Mammary epithelial cell (primary cell): Measurements from ENCODE around the gene ERCC1.
A peak's percentile ranks its signal among the peaks of the same experiment; 100 is the strongest.

Experiments
- EZH2 ChIP-seq: IDR thresholded peaks from 2 replicates; pipeline ENCODE4 v1.6.1; 2012; ENCODE audit warnings: low read length, inconsistent platforms, borderline replicate concordance
- TF ChIP-seq, protein P1 (sequence below), 2 donors: IDR thresholded peaks in 1 of 2; conservative IDR thresholded peaks in 1 of 2; 2 replicates each; pipeline ENCODE4 v1.5.1; 2011 to 2012; ENCODE audit warnings: inconsistent platforms in 2 of 2, low read length in 2 of 2, mild to moderate bottlenecking in 2 of 2, control low read depth in 1 of 2, low read depth in 1 of 2; ENCODE audit not compliant: insufficient read depth in 1 of 2; ENCODE audit errors: extremely low read depth in 1 of 2

DNA sequence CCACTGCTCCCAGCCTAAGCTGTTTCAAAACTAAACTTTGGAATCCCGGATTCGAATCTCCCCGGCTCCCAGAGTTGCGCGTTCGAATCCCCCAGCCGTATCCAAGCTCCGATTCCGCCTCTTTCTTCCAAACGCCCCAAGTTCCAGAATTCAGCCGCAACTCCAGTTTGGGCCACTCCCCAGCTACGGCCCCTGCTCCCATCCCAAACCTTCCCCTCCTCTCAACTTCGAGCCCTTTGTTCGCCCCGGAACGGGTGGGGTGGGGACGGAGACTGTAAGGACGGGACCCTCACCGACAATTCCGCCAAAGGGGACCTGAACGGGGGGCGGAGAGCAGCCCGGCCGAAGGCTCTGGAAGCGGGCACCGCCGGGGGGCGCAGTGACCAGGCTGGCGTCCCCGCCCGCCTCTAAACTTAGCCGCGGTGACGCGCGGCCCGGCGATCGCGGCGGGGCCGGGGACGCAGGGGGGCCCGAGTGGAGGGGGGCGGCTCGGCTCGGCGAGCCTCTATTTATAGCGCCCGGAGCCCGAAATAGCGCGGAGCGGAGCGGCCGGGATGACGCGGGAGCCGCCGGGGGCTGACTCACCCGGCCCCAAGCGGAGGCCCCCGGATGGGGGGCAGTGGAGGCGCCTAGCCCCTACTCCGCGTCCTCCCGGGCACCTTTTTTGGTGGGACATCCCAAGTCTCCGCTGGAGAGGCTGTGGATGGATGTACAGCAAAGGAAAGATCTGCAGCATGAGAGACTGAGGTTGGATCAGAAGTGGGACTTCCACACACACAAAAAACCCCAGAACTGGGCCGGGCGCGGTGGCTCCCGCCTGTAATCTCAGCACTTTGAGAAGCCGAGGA lies 4.9 kb upstream of the ERCC1 start:
- TF ChIP-seq, protein P1, sequence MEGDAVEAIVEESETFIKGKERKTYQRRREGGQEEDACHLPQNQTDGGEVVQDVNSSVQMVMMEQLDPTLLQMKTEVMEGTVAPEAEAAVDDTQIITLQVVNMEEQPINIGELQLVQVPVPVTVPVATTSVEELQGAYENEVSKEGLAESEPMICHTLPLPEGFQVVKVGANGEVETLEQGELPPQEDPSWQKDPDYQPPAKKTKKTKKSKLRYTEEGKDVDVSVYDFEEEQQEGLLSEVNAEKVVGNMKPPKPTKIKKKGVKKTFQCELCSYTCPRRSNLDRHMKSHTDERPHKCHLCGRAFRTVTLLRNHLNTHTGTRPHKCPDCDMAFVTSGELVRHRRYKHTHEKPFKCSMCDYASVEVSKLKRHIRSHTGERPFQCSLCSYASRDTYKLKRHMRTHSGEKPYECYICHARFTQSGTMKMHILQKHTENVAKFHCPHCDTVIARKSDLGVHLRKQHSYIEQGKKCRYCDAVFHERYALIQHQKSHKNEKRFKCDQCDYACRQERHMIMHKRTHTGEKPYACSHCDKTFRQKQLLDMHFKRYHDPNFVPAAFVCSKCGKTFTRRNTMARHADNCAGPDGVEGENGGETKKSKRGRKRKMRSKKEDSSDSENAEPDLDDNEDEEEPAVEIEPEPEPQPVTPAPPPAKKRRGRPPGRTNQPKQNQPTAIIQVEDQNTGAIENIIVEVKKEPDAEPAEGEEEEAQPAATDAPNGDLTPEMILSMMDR (conservative IDR thresholded peaks at IDR 0.05 in 1 of 2, IDR thresholded peaks at IDR 0.05 in 1 of 2; ENCODE audit: extremely low read depth in 1 of 2, insufficient read depth in 1 of 2, low read depth in 1 of 2, low read length in 2 of 2), result peak in 1 of 2 donors; percentile 43
- no peak for TF ChIP-seq EZH2
